Activated CD8-positive, alpha-beta memory T cell treated with anti-CD3 and anti-CD28 coated beads for 4 hours (primary cell): ENCODE measurements around the gene MRC2.
A peak's percentile ranks its signal among the peaks of the same experiment; 100 is the strongest.

Experiments used
- DNase-seq, 2 donors: peaks; one replicate each; pipeline ENCODE4 v3.0.0-alpha.2; 2020; ENCODE audit warnings: low read depth in 2 of 2

Gene MRC2

DNA sequence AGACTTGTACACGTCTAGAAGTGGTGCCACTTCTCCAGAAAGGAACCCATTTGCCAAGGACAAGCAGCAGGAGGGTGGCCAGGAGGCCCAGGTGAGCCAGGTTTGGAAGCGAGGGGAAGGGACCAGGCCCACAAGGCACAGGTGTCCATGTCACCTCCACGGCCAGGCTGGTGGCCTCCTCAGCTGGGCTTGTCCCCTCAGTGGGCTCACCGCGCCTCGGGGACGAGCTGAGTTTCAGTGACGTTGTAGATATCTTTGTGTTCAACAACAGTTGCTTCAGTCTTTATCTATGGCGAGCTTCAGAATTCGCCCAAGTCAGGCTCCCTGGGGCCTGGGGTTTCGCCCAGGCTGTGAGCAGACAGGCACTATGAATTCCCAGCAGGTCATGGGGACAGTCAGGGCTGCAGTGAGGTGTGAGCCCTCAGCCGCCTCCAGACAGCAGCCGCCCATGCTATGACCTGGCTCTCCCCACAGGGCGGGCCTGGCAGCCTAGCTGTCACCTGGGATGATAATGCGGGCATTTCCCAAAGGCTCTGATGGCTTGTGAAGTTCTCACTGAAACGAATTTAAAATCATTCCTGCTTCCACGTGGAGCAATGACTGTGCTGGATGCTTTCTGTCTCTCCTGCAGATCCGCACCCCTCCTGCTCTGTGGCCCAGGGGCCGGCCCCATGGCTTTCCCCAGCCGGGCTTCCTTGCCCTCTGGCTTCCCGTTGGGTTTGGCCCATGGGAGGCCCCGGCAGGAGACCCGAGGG lies 89.5 kb downstream of the MRC2 start:
- DNase-seq = no peak

DNA sequence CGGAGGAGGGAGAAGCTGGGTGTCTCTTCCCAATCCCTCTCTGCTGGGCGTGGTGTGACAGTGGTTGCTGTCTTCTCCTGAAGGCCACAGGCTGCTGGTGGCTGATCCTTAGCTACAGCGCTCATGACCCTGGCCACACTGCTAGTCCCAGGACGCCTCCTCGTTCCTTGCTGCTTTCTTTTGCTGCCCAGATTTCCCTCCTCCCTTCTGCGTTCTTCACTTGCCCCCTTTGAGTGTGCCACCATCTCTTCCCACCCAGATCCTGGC lies 90.1 kb downstream of the MRC2 start:
- DNase-seq = no peak

DNA sequence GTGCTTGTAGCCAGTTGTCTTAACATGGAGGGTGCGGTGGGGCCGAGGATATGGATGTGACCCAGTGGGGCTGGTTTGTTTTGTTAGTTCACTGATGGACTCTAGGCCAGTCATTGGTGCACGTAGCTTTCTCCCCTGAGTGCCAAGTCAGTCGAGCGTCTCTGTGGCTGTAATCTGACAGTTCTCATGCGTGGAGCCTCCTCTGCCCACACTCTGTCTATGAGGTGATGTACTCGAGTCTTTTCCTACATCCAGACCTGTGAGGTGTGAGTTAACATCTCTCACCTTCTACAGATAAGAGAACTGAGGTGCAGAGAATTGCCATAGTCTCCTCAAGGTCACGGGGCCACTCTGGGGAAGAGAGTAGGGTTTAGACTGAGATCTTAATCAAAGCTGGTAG lies 90.4 kb downstream of the MRC2 start:
- no peak for DNase-seq

DNA sequence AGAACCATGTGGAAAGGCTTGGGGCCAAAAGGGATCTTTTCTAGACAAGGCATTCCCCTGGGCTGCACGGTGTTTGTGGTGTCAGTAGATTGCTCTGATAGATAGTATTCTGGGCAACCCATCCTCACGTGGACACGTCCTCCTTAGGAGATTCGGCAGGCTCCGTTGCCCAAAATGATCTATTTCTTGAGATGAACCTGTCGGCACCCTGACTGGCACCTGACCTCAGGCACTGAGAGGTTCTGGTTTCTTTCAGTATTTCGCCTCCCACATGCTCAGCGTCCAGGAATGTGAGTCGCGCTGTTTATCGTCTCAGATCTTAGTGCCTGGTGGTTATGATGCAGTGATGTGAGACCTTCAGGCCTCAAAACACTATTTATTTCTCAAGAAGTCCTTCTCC lies 91.0 kb downstream of the MRC2 start:
- no peak for DNase-seq

DNA sequence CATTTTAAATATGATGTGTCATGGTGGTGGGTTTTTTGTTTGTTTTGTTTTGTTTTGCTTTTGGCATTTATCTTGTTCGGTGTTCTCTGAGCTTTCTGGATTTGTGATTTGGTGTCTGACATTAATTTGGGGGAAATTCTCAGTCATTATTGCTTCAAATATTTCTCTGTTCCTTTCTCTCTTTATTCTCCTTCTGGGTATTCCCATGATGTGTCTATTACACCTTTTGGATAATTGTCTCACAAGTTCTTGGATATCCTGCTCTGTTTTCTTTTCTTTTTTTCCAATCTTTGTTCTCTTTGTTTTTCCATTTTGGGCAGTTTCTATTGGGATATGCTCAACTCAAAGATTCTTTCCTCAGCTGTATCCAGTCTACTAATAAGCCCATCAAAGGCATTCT lies 92.1 kb downstream of the MRC2 start:
- no peak for DNase-seq

DNA sequence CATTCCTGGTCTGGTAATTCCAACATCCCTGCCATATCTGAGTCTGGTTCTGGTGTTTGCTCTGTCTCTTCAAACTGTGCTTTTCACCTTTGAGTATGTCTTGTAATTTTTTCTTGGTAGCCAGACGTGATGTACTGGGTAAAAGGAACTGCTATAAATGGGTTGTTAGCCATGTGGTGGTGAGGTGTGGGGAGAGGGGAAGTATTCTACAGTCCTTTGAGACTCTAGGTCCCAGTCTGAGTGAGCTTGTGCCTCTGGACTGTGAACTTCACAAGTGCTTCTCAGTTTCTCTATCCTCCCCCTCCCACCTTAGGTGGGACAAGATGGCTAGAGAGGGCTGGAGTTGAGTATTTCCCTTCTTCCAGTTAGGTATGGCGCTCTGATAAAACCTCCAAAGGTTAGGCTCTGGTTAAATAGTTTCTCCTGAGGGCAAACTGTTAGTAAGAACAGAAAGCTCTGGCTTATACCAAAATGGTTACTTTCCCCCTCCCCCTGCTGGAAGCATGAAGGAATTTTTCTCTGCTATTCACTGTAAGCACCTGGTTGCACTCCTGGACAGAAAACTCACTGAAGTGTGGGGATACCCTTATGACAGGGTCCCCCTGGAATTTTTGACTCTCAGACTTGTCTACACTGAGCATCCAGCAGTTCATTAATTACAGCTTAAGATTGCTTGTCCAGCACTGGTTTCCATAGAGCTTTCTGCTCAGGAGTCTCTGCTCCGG lies 92.8 kb downstream of the MRC2 start:
- DNase-seq = no peak

DNA sequence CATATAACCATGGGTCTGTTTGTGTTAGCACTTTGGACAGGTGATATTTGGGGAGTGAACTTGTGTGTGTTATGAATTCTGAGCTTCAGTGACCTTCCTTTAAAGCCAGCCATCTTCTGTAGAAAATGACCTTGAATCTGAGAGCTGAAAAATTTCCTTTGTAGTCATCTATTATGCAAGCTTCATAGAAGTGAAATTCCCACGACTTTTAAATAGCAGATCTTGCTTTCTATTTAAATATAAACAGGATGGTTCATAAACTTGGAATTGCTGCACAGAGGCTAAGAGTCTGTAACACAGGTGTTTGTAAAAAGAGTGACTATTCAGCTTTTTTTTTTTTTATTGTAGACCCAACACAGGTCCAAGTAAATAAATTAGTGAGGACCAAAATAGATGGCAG lies 95.2 kb downstream of the MRC2 start:
- no peak for DNase-seq

DNA sequence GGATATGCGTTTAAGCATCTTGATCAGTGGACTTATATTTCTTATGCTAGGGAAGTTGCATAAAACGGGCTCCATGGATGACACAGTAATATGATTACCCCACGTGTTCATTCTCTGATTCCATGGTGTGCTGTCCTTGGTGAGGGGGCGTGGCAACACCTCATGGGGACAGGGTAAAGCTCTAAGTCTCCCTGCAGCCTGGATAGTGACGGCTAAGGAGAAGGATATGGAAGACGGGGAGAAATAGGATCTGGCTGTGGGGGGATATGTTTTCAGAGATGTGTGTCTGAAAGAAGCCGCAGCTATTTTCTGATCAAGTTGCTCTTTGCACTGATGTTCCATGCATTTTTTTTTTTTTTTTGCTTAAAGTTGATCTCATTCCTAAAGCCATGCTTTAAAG lies 96.4 kb downstream of the MRC2 start:
- no peak for DNase-seq

DNA sequence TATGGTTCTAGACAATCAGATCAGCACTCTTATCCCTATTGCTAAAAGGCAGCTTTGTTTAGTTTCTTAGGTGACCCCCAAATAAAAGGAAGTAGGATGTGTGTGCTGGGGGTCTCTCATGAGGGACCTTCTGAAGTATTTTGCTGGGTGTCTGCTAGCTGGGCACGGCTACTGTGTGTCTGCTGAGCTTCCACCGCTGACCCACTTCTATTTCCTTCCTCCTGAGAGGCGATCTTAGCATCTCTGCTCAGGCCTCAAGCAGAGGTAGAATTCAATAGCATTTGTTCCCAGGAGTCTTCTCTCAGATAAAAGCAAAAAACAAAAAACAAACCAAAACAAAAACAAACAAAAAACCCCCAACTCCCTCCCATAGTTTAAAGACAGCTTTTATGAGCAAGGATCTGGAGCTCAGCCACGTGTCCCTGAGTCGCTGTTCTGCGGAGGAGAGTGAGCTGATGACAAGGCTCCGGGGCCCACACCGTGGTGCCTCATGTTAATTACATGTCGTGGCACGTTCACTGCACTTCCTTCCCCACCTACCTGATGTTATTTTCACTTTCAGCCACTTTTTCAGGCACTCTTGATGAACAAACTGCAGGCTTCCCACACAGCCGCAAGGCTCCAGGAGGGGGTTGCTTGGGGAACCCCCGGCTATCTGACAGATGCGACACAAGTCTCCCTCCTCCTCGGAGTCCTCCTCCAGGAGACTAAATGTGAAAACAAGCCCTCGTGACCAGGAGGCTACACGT lies 97.1 kb downstream of the MRC2 start:
- peak; percentile 60 to 76 for DNase-seq

DNA sequence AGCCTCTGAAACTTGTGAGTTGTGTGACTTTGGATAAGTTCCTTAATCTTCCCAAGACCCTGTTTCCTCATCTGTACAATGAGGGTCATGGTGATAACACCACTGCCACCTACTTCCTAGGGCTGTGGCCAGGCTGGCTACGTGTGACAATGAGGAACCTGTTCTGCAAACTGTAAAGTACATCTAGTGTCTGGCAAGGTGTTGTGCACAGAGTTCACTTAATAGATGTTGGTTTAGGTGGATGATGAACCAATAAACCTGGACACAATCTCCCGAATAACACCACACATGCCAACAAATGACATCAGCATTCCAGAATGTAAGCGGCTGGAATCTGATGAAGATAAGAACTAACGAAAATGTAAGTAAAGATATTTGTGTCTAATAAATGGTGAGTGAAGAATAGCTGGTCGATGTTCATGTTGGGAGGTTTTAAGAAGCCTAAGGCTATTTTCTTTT lies 98.3 kb downstream of the MRC2 start:
- DNase-seq = no peak

DNA sequence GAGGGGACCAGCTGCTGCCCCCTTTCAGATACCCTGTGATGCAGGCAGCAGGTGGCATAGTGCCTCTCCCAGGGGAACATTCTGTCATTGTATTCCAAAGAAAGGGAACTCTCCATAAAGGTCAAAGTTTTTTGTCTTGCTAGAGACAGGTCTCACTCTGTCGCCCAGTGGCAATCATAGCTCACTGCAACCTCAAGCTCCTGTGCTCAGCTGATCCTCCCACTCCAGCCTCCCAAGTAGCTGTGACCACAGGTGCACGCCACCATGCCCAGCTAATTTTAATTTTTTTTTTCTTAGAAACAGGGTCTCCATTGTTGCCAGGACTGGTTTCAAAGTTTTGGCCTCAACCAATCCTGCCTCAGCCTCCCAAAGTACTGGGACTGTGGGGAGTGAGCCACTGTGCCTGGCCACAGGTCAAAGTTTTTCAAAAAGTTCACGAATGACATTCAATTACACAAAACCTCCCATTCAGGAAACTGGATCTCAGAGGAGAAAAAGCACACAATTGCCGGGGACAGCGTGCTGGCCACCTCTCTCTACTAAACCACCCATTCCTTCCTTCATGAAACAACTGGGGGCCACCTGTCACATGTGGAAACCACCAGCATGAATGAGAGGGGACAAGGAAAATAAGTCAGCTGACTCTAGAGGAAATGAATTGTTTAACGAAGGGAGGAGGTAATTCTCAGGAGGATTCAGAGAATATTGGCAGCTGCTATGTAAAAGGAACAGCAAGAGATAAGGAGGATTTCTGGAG lies 100.6 kb downstream of the MRC2 start:
- no peak for DNase-seq

DNA sequence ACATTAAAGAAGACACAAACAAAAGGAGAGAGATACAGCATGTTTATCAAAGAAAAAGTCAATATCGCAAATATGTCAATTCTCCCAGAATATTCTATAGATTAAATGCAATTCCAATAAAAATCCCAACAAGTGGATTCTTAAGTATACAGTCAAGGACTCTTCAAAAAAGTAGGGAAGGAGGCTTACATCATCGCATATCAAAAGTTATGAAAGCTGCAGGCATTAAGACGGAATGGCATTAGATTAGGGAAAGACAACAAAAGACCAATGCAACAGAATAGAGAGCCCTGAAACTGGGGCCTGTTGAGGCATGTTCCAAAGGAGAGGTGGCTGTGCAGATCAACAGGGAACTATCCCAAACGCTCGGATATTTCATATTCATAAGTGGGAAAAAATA lies 104.7 kb downstream of the MRC2 start:
- no peak for DNase-seq

DNA sequence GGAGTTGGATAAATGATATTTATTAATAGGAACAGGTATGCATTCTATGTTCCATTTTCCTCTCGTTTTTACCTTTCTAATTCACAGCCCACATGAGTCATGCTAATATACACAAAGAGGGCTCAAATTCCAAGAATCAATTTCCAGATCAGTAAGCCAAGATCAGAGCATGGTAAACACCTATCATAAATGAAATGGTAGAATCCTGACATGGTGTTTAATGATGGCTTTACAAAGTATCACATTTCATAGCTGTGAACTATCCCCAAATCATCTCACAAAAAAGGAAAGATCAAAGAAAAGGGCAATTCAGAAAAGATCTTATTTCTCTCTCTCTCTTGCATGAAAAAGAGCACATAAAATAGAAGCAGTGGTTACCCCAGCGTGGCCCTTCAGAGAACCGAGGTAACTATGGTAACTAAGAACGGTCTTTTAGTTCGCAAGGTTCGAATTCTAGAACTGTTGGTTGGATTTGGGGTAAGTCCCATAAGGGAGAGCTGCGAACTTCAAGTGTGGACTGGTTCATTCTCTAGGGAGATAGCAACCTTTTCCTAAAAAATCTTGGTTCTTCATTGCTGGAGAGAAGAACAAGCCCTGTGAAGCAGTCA lies 107.7 kb downstream of the MRC2 start:
- no peak for DNase-seq

DNA sequence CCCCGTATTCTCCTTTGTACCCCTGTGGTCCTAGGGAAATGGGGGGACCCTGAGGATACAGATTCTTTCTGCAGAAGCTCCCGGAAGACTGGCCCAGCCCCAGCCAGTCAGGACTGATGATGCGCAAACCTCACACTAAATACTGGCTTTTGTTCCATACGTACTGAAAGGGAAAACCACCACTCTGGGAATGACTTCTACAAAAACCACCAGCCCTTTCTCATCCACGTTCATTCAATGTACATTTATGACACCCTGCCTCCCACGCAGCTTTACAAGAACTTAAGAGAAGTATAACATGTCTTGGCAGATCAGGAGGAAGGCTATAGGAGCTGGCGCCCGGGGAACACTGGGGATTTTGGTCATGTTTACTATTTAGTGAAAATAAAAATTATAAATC lies 110.0 kb downstream of the MRC2 start:
- DNase-seq = no peak

DNA sequence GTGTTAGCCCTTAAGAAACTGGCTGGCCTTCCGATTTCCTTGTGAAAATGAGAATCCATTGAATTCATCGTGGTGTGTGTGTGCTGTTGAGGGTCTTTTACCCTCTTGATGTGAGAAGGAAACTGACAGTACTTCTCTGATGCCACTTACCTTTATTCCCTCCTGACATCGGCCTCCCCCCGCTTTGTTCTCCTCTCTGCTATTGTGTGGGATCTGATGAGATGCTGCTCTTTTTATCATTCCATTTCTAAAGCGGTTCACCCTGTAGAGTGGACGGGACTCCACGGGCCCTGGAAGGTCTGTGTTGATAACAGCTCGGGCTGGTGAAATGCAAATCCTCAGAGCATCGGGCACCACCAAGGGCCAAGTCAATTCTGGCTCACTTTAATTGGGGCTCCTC lies 110.8 kb downstream of the MRC2 start:
- DNase-seq = no peak

DNA sequence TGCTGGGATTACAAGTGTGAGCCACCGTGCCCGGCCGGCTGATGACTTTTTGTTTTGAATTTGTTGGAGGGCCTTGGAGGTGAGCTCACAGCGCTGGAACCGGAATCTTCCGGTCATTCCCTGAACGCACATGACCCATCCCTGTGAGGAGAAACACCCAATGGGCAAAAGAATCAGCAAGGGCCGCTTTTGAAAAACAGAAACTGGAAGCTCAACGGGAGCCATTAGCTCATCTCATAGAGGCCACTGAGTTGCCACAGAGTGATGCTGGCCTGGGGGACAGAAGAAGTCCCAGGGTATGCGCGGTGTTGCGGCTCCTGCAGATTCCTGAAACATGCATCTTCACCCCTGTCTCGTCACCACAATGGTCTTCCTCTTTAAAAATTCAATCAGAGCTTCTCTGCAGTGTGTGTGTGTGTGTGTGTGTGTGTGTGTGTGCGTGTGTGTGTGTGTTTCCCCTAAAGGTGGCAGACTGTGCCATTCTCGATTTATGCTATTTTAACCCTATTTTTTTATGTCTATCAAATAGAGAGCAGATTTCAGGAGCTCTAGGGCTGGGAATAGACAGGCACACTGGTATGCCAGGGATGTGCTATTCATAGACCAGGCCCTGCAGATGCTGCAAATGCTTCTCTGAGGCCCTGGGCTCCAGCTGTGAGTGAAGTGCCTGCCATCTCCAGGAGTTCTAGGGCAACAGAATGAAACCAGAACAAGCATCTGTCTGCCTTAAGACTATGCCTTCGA lies 112.3 kb downstream of the MRC2 start:
- no peak for DNase-seq

DNA sequence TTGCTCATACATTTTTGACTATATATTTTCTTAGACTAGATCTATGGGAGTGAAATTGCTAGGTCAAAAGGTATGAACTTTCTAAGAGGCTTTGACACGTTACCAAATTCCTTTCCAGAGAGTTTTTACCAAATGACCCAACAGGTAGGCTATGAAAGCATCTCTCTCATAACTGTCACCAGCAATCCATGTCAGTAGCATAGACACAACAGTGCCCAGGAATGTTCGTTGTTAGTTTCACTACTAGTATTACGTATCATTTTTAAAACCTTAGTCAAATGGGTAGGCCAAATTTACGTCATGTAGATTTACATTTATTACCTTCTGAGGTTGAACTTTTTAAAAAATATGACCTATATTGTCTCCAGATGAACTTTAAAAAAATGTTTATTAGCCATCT lies 113.8 kb downstream of the MRC2 start:
- no peak for DNase-seq
